GM12865 (cell line): ENCODE data around the gene CTDSPL2.

Experiments
- DNase-seq: peaks from one replicate; pipeline ENCODE4 v3.0.0; 2010; ENCODE audit warnings: low read depth
- H3K4me3 ChIP-seq: 2 replicates; pipeline ENCODE4 v1.5.1; 2011; ENCODE audit warnings: mild to moderate bottlenecking, low read depth, low read length, control low read depth
- CTCF ChIP-seq: IDR thresholded peaks from 2 replicates; pipeline ENCODE4 v1.5.1; 2011; ENCODE audit warnings: low read length, control low read depth, low read depth, inconsistent platforms; ENCODE audit not compliant: insufficient read depth; ENCODE audit errors: missing control alignments

The CTDSPL2 gene

DNA sequence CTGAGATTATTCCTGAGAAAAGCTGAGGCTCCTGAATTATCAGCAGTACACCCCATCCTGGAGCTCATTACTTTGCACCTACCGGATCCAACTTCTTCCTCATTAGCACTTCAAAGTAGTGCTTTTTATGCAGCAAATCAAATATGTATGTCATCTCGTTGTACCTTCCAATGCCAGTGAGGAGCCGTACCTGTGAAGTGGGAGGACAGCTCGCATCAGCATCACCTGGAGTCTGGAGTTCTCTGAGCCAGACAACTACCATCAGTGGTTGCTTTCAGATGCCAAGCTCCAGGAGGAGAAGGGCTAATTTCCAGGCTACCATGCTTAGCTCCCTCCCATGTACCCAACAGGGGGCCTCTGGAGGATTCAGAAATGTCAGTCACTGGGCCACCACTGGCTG lies 141.9 kb downstream of the CTDSPL2 start:
- DNase-seq, result no peak
- no peak for TF ChIP-seq CTCF
- no peak overlapping the region for H3K4me3 ChIP-seq

- H3K4me3 ChIP-seq, result no peak overlapping the region
- no peak for TF ChIP-seq CTCF
- no peak for DNase-seq
Observed at GRCh38 chr15:44570361-44570760, 142.9 kb downstream of the CTDSPL2 start.

GRCh38 chr15:44573386-44573785 lies 146.0 kb downstream of the CTDSPL2 start:
- DNase-seq, result no peak
- no peak for TF ChIP-seq CTCF
- H3K4me3 ChIP-seq, result no peak overlapping the region

GRCh38 chr15:44574734-44575133 lies 147.3 kb downstream of the CTDSPL2 start:
- H3K4me3 ChIP-seq, result no peak overlapping the region
- no peak for TF ChIP-seq CTCF
- DNase-seq, result no peak
